Measurements from ENCODE around the gene EHD4.

Gene EHD4

GRCh38 chr15:41987925-41988275 lies 15.5 kb upstream of the EHD4 start:
- TF ChIP-seq, protein P1, sequence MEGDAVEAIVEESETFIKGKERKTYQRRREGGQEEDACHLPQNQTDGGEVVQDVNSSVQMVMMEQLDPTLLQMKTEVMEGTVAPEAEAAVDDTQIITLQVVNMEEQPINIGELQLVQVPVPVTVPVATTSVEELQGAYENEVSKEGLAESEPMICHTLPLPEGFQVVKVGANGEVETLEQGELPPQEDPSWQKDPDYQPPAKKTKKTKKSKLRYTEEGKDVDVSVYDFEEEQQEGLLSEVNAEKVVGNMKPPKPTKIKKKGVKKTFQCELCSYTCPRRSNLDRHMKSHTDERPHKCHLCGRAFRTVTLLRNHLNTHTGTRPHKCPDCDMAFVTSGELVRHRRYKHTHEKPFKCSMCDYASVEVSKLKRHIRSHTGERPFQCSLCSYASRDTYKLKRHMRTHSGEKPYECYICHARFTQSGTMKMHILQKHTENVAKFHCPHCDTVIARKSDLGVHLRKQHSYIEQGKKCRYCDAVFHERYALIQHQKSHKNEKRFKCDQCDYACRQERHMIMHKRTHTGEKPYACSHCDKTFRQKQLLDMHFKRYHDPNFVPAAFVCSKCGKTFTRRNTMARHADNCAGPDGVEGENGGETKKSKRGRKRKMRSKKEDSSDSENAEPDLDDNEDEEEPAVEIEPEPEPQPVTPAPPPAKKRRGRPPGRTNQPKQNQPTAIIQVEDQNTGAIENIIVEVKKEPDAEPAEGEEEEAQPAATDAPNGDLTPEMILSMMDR (IDR thresholded peaks at IDR 0.05): no peak

DNA sequence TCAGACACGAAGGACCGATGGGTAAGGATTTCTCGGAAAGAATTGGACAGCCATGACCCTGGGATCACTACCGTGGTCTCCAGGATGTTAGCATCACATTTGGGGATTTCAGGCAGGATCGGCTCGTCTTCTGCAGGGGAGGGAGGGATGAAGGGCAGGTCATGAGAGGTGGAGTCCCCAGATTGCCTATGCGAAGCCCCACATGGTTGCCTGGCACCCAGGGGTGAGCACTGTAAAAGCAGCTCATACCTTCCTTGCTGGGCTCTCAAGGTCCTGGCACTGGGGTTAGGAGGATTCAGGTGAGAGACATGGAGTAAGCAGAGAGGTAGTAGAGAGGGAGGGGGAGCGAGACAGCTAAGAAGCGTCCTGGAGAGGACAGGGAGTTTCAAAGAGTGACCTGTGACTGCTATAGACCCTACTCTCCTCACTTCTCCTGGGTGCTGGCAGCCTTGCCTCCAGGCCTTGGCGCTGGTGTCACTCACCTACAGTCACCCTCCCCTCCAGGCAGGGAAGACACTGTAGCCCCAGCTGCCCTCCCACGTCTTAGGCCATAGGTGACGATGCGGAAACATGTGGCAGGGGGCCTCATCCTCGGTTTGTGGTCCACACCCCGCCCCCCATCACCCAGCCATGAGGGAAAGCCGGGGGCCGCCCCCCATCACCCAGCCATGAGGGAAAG lies 15.0 kb upstream of the EHD4 start:
- TF ChIP-seq, protein P1 (IDR thresholded peaks at IDR 0.05): no peak

DNA sequence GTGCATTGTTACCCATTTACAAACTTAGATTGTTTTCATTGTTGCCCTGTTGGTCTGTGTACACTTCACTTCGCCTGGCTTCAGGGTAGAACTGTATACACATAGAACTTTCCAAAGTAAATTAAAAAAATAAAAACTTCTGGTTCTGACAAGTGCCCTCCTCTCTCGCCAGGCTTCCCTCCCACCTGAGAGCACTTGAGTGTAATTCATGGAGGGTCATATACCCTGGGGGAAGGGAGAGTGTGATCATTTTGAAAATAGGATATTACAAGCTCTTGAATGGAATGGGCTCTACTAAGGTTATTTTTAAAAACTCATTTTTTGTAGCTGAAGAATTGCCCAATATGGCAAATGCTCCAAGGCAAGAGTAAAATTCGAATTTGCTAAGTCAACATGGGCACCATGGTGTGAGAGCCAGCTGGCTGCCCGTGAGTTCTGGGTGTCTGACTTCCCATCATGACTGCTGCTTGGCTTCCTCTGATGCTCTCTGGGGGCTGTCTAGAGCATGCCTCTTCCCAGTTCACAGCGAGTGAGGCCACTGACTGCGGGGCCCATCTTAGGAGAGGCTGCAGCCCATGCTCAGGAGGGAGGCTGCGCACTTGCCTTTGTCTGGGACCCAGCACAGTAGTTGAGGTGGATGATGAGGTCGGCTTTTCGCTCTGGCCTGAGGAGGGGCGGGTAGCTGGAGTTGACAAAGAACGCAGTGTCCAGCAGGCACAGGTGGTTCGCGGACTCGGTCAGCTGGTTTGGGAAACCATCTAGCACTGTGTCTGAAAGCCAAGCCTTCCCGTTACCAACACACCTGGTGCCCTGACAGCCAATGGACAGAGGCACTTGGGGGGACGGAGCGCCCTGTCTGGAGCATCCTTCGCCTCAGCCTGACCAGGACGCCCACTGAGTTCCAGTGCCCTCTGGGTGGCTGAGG lies 13.1 kb upstream of the EHD4 start:
- TF ChIP-seq, protein P1 (IDR thresholded peaks at IDR 0.05): no peak

DNA sequence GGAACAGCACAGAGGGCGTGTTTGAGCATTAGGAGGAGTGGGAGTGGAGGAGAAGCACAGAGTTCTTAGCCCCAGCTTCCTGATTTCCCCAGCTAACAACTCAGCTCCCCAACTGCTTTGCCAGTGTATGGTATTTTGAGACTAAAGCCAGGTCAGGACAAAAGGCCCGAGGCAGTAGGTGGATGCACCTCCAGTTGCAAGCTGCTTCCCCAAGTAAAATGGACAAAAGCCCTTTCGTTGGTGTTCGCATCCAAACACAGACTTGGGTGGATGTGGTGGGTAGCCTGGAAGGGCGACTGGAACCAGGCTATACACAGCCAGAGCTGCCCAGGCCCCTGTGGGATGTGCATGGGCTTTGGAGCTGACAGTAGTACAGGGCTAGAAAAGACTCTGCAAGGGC lies 12.3 kb upstream of the EHD4 start:
- TF ChIP-seq, protein P1 (IDR thresholded peaks at IDR 0.05): no peak

DNA sequence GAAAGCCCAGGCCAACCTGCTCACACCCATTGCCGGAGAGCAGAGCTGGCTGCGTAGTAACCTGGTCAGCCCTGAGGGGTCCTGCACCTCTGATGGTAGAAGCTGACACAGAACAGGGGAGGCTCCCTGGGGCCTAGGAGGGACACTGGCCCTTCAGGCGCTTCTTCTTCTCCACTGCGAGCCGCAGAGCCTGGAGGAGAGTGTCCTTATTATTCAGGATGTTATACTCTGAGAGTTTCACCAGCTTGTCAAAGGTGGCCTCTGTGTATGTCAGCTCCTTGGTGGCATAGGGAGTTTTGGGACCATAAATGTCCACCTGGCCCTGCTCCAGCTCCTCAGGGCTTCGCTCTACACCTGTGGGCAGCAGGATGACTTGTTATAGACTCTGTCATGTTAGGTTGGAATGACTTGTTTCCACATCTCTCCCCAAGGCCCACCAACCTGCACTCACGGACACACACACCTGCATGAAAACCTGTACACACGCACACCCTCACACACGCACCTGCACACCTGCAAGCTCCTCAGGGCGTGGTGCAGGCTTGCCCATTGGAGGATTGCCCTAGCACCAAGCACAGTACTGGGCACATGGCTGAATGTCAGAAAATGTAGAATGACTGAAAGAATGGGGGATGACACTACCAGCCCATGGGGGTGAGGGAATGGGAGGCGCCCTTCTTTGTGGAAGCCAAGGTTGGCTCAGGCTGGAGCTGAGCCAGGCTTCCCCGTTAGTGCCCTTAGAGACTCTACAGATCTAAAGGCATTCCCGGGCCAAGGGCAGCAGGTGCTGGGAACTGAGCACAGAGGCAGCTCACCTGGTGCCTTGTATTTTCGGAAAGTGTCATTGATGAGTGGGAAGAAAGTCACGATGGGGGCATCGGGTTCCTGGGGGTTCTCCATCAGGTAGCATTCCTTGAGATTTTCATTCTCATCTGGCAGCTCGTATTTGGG lies 11.5 kb upstream of the EHD4 start:
- TF ChIP-seq, protein P1 (IDR thresholded peaks at IDR 0.05): no peak

DNA sequence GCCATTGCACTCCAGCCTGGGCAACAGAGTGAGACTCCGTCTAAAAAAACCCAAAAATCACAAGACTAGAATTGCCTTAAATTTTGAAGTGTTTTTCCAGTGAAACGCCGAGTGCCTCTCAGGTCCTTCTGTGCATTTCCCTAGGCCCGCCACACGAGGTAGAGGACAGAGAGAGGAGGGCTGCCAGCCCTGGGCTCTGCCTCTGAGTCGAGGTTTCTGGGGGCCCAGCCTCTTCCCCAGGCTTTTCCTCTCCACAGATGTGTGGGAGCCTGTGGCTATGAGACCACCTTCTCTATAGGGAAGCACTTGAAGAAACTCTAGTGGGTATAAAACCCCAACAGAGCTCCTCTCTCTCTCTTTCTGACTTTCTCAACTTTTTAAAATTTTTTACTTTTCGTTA lies 10.9 kb upstream of the EHD4 start:
- TF ChIP-seq, protein P1 (IDR thresholded peaks at IDR 0.05): no peak

Data from LNCAP (cell line).